PC-3 (cell line): ENCODE results near the gene ITGA7. TPM values are rescaled to one million over a fixed set of nuclear protein-coding genes. Genes with fewer than 3 reads are reported as not detected.

ENCODE experiments used
- ATAC-seq: fragments of 200-7000 bp; cut with Tn5 transposase; 2 replicates; pipeline ENCODE4 v1.9.1; 2020; ENCODE audit warnings: mild to moderate bottlenecking, moderate library complexity
- BruUV-seq: library from RNA; stranded (reverse); fragments of 400-500 nt; replicated peaks from 2 replicates; lab custom pipeline; 2021; lab: Mats Ljungman, UMichigan
- CTCF ChIA-PET: fragments of 300-600 bp; sonication (Branson Sonifier 250); formaldehyde crosslinking; loops from one replicate; lab custom pipeline; 2022; ENCODE audit warnings: antibody characterized with exemption; lab: Charles Lee
- POLR2A ChIA-PET: fragments of 300-600 bp; sonication (Branson Sonifier 250); formaldehyde crosslinking; loops from one replicate; lab custom pipeline; 2022; ENCODE audit warnings: antibody characterized with exemption; ENCODE audit not compliant: unreplicated experiment; lab: Charles Lee
- DNase-seq: peaks from one replicate; pipeline ENCODE4 v3.0.0-alpha.2; 2015
- H2AFZ ChIP-seq: fragments of 300-600 bp; sonication (generic); 2 replicates; pipeline ENCODE4 v1.6.0; 2016; ENCODE audit warnings: antibody characterized with exemption, low read length
- H3F3A ChIP-seq: fragments of 300-600 bp; sonication (generic); one replicate; pipeline ENCODE4 v1.6.0; 2017; ENCODE audit warnings: antibody characterized with exemption, low read length, control low read depth, mild to moderate bottlenecking; ENCODE audit not compliant: unreplicated experiment
- H3K27ac ChIP-seq: fragments of 300-600 bp; sonication (generic); 2 replicates; pipeline ENCODE4 v1.5.1; 2016; ENCODE audit warnings: mild to moderate bottlenecking, low read length
- H3K27me3 ChIP-seq: fragments of 300-600 bp; sonication (generic); 2 replicates; pipeline ENCODE4 v1.6.1; 2016; ENCODE audit warnings: low read length, mixed read lengths
- H3K36me3 ChIP-seq: fragments of 300-600 bp; sonication (generic); 2 replicates; pipeline ENCODE4 v1.6.1; 2016; ENCODE audit warnings: low read depth, mixed run types, low read length, mixed read lengths
- H3K4me1 ChIP-seq: fragments of 300-600 bp; sonication (generic); 2 replicates; pipeline ENCODE4 v1.5.1; 2016; ENCODE audit warnings: low read length; ENCODE audit not compliant: insufficient read depth
- H3K4me2 ChIP-seq: fragments of 300-600 bp; sonication (generic); 2 replicates; pipeline ENCODE4 v1.6.0; 2016; ENCODE audit warnings: low read length
- H3K4me3 ChIP-seq: fragments of 300-600 bp; sonication (generic); 2 replicates; pipeline ENCODE4 v1.5.1; 2016; ENCODE audit warnings: mild to moderate bottlenecking, low read length, mixed read lengths
- H3K79me2 ChIP-seq: fragments of 300-600 bp; sonication (generic); 2 replicates; pipeline ENCODE4 v1.6.1; 2017; ENCODE audit warnings: low read length, mixed read lengths
- H3K9ac ChIP-seq: fragments of 300-600 bp; sonication (generic); 2 replicates; pipeline ENCODE4 v1.6.0; 2016; ENCODE audit warnings: mild to moderate bottlenecking, low read length
- H3K9me2 ChIP-seq: fragments of 300-600 bp; sonication (generic); replicated peaks from 2 replicates; pipeline ENCODE4 v1.6.1; 2016; ENCODE audit warnings: mixed run types, low read length, mixed read lengths
- H3K9me3 ChIP-seq: fragments of 300-600 bp; sonication (generic); 2 replicates; pipeline ENCODE4 v1.6.1; 2016; ENCODE audit warnings: low read length, mixed read lengths
- H4K20me1 ChIP-seq: fragments of 300-600 bp; sonication (generic); 2 replicates; pipeline ENCODE4 v1.6.1; 2016; ENCODE audit warnings: low read length, mixed read lengths
- CTCF ChIP-seq: fragments of 300-600 bp; sonication (generic); conservative IDR thresholded peaks from 2 replicates; pipeline ENCODE4 v1.5.1; 2017; ENCODE audit warnings: antibody characterized with exemption, low read depth, mild to moderate bottlenecking, low read length
- EZH2 ChIP-seq: fragments of 300-600 bp; sonication (generic); IDR thresholded peaks from one replicate; pipeline ENCODE4 v1.6.1; 2017; ENCODE audit warnings: antibody characterized with exemption, mild to moderate bottlenecking, low read length; ENCODE audit not compliant: unreplicated experiment
- EZH2phosphoT487 ChIP-seq: fragments of 300-600 bp; sonication (generic); IDR thresholded peaks from 2 replicates; pipeline ENCODE4 v1.6.1; 2018; ENCODE audit warnings: mild to moderate bottlenecking, antibody characterized with exemption, low read length, borderline replicate concordance
- intact Hi-C: fragments of 100-400 bp; cut with micrococcal nuclease; formaldehyde crosslinking; loops from 2 replicates; pipeline ENCODE4 v1.9.0; 2023
- total RNA-seq: library from RNA; depleted of rRNA; stranded (reverse); fragments of >200 nt; gene quantifications from 2 replicates; pipeline ENCODE4 v1.2.3, GENCODE V29; 2014

Gene ITGA7
- total RNA-seq, 1 experiment from 2014 or later = 4.4 TPM

GRCh38 chr12:55666508-55666907, 41.2 kb downstream of the ITGA7 start:
- Histone ChIP-seq H3K27ac (no peak overlapping the region), H3K9me3 (no peaks in the 10 kb centered on the region), H3K9me2 (no peaks in the 10 kb centered on the region), H3K4me1 (no peaks in the 10 kb centered on the region), H4K20me1 (no peaks in the 10 kb centered on the region), H3K4me3 (no peak overlapping the region), H3K36me3 (no peaks in the 10 kb centered on the region), H3K4me2 (no peak overlapping the region), H2AFZ (no peak overlapping the region), H3K79me2 (no peaks in the 10 kb centered on the region), H3K9ac (no peak overlapping the region), H3K27me3 (no peaks in the 10 kb centered on the region), H3F3A (no peaks in the 10 kb centered on the region)
- ChIA-PET CTCF (no interaction called here), POLR2A (interaction anchor here (0.5 kb wide), 1 partner anchor 22 kb away, joined by 3 read pairs; no protein-coding TSS in a partner anchor)
- DNase-seq (no peak), ATAC-seq (no peak)
- BruUV-seq = no TSS peak
- intact Hi-C loops = no loop called here
- TF ChIP-seq EZH2phosphoT487 (no peak), EZH2 (no peak), CTCF (no peak)

GRCh38 chr12:55664826-55665225, 42.9 kb downstream of the ITGA7 start:
- BruUV-seq = no TSS peak
- H3K27ac ChIP-seq = no peak overlapping the region
- no peak overlapping the region for H2AFZ ChIP-seq
- H3K4me3 ChIP-seq = no peak overlapping the region
- no peaks in the 10 kb centered on the region for H3F3A ChIP-seq
- no peaks in the 10 kb centered on the region for H3K27me3 ChIP-seq
- intact Hi-C loops = no loop called here
- H3K9ac ChIP-seq = no peak overlapping the region
- no peaks in the 10 kb centered on the region for H3K36me3 ChIP-seq
- no peaks in the 10 kb centered on the region for H3K9me3 ChIP-seq
- no peaks in the 10 kb centered on the region for H4K20me1 ChIP-seq
- POLR2A ChIA-PET = no interaction called here
- no peak for TF ChIP-seq CTCF
- no peak for TF ChIP-seq EZH2
- TF ChIP-seq EZH2phosphoT487 = no peak
- CTCF ChIA-PET = no interaction called here
- no peaks in the 10 kb centered on the region for H3K9me2 ChIP-seq
- ATAC-seq = no peak
- no peak for DNase-seq
- no peaks in the 10 kb centered on the region for H3K4me1 ChIP-seq
- H3K79me2 ChIP-seq = no peaks in the 10 kb centered on the region
- no peak overlapping the region for H3K4me2 ChIP-seq

GRCh38 chr12:55663391-55663790, 44.3 kb downstream of the ITGA7 start:
- H3F3A ChIP-seq = no peaks in the 10 kb centered on the region
- H3K27me3 ChIP-seq = no peaks in the 10 kb centered on the region
- H3K4me2 ChIP-seq = no peak overlapping the region
- no peaks in the 10 kb centered on the region for H3K4me1 ChIP-seq
- no peak overlapping the region for H3K9ac ChIP-seq
- BruUV-seq = no TSS peak
- intact Hi-C loops = no loop called here
- H2AFZ ChIP-seq = no peak overlapping the region
- H3K4me3 ChIP-seq = no peak overlapping the region
- no peak for DNase-seq
- H3K79me2 ChIP-seq = no peaks in the 10 kb centered on the region
- H3K36me3 ChIP-seq = no peaks in the 10 kb centered on the region
- ATAC-seq = no peak
- no peak overlapping the region for H3K27ac ChIP-seq
- ChIA-PET POLR2A (no interaction called here), CTCF (no interaction called here)
- no peaks in the 10 kb centered on the region for H4K20me1 ChIP-seq
- no peaks in the 10 kb centered on the region for H3K9me2 ChIP-seq
- TF ChIP-seq EZH2phosphoT487 = no peak
- no peak for TF ChIP-seq CTCF
- TF ChIP-seq EZH2 = no peak
- H3K9me3 ChIP-seq = no peaks in the 10 kb centered on the region
